PC-9 (cell line): ENCODE data around the gene GPR160. TPM values are rescaled to one million over a fixed set of nuclear protein-coding genes. Genes with fewer than 3 reads are reported as not detected.
A peak's percentile ranks its signal among the peaks of the same experiment; 100 is the strongest.

Experiments used
- BruUV-seq: library from RNA; stranded (reverse); fragments of 400-500 nt; replicated peaks from 2 replicates; lab custom pipeline; 2021; lab: Mats Ljungman, UMichigan
- CTCF ChIA-PET: fragments of 300-600 bp; sonication (Branson Sonifier 250); formaldehyde crosslinking; loops from one replicate; lab custom pipeline; 2022; ENCODE audit warnings: antibody characterized with exemption; lab: Charles Lee
- POLR2A ChIA-PET: fragments of 300-600 bp; sonication (Branson Sonifier 250); formaldehyde crosslinking; loops from one replicate; lab custom pipeline; 2022; ENCODE audit warnings: antibody characterized with exemption; ENCODE audit not compliant: unreplicated experiment; lab: Charles Lee
- DNase-seq, 2 experiments: peaks; one replicate each; pipeline versions ENCODE4 v3.0.0 to v3.0.0-alpha.2; 2015 to 2022; ENCODE audit warnings: mixed read lengths in 1 of 2
- H2AFZ ChIP-seq: fragments of 200-600 bp; sonication (generic); 2 replicates; pipeline ENCODE4 v1.8.1; 2017; ENCODE audit warnings: antibody characterized with exemption
- H3F3A ChIP-seq: fragments of 200-600 bp; sonication (generic); 2 replicates; pipeline ENCODE4 v1.8.1; 2017; ENCODE audit warnings: antibody characterized with exemption, mild to moderate bottlenecking, low read depth; ENCODE audit not compliant: insufficient read depth
- H3K27ac ChIP-seq: fragments of 200-600 bp; sonication (generic); 2 replicates; pipeline ENCODE4 v1.6.1; 2016; ENCODE audit warnings: mixed run types
- H3K27me3 ChIP-seq: fragments of 200-600 bp; sonication (generic); 2 replicates; pipeline ENCODE4 v1.6.1; 2016; ENCODE audit warnings: low read depth, mixed run types; ENCODE audit not compliant: insufficient read depth
- H3K36me3 ChIP-seq: fragments of 200-600 bp; sonication (generic); 2 replicates; pipeline ENCODE4 v1.6.1; 2016; ENCODE audit warnings: low read depth, mixed run types
- H3K4me1 ChIP-seq: fragments of 200-600 bp; sonication (generic); replicated peaks from 2 replicates; pipeline ENCODE4 v1.6.1; 2016; ENCODE audit warnings: mixed run types; ENCODE audit not compliant: insufficient read depth
- H3K4me2 ChIP-seq: fragments of 200-600 bp; sonication (generic); 2 replicates; pipeline ENCODE4 v1.6.1; 2017; ENCODE audit warnings: mixed run types
- H3K4me3 ChIP-seq: fragments of 200-600 bp; sonication (generic); 2 replicates; pipeline ENCODE4 v1.6.1; 2016; ENCODE audit warnings: mixed run types
- H3K79me2 ChIP-seq: fragments of 200-600 bp; sonication (generic); 2 replicates; pipeline ENCODE4 v1.6.1; 2017; ENCODE audit warnings: low read depth, mixed run types
- H3K9me2 ChIP-seq: fragments of 200-600 bp; sonication (generic); 2 replicates; pipeline ENCODE4 v1.8.1; 2017; ENCODE audit warnings: mild to moderate bottlenecking; ENCODE audit not compliant: insufficient read depth
- H3K9me3 ChIP-seq: fragments of 200-600 bp; sonication (generic); 2 replicates; pipeline ENCODE4 v1.8.1; 2016; ENCODE audit warnings: low read depth; ENCODE audit not compliant: insufficient read depth
- H4K20me1 ChIP-seq: fragments of 200-600 bp; sonication (generic); 2 replicates; pipeline ENCODE4 v1.8.1; 2017; ENCODE audit not compliant: insufficient read depth
- CTCF ChIP-seq: fragments of 200-600 bp; sonication (generic); conservative IDR thresholded peaks from 2 replicates; pipeline ENCODE4 v1.6.1; 2017; ENCODE audit warnings: mixed run types, antibody characterized with exemption, mild to moderate bottlenecking, moderate library complexity
- EZH2 ChIP-seq: fragments of 200-600 bp; sonication (generic); IDR thresholded peaks from 2 replicates; pipeline ENCODE4 v1.8.0; 2017; ENCODE audit warnings: antibody characterized with exemption, low read depth
- intact Hi-C: fragments of 100-400 bp; cut with micrococcal nuclease; formaldehyde crosslinking; loops from one replicate; pipeline ENCODE4 v1.10.0; 2022; ENCODE audit not compliant: unreplicated experiment
- total RNA-seq: library from RNA; stranded (reverse); gene quantifications from 2 replicates; pipeline ENCODE4 v1.2.3, GENCODE V29; 2021

GPR160 gene
- total RNA-seq, 1 experiment from 2014 or later = 12.6 TPM

DNA sequence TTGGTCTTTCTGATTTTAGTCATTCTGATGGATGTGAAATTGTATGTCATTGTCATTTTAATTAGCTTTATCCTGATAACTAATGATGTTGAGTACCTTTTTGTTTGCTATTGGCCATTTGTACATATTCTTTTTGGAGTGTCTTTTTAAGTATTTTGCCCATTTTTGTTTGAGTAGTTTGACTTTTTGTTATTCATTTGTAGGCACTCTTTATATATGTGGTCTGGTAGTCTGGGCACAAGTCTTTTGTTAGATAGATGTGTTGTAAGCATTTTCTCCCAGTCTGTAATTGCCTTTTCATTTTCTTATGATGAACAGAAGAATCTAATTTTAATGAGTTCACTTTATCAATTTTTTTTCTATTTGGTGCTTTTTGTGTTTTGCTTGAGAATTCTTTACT lies 14.6 kb downstream of the GPR160 start:
- BruUV-seq = no TSS peak
- Histone ChIP-seq H3K4me2 (no peak overlapping the region), H3K27me3 (no peaks in the 10 kb centered on the region), H3K4me1 (peaks cover 51% of the 10 kb centered on the region), H3K9me2 (no peaks in the 10 kb centered on the region), H3K36me3 (0 out of 2 replicates have a peak, but pooled peaks cover 6% of the 10 kb centered on the region), H2AFZ (no peak overlapping the region), H3F3A (peaks cover 54% of the 10 kb centered on the region), H3K27ac (no peak overlapping the region), H3K9me3 (no peaks in the 10 kb centered on the region), H4K20me1 (no peaks in the 10 kb centered on the region), H3K79me2 (peaks cover 41% of the 10 kb centered on the region), H3K4me3 (no peak overlapping the region)
- POLR2A ChIA-PET = no interaction called here
- CTCF ChIA-PET = no interaction called here
- DNase-seq = no peak
- intact Hi-C loops = no loop called here
- no peak for TF ChIP-seq CTCF
- no peak for TF ChIP-seq EZH2

DNA sequence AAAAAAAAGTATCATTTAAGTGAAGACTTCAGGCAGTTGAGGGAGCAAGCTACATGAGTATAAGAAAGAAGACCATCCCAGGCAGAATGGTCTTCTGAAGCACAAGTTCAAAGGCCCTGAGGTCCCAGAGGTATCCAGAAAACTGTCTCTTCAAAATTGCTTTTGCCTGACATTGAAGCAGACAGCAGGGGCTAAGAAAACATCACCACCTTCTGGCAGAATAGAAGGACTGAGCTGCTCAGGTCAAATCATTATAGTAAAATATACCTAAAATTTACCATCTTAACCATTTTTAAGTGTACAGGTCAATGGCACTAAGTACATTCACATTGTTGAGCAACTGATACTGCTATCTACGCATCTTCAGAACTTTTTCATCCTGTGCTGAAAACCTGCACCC lies 16.4 kb downstream of the GPR160 start:
- peaks cover 36% of the 10 kb centered on the region for H3K79me2 ChIP-seq
- CTCF ChIA-PET = interaction anchor here (0.6 to 0.7 kb wide), 4 partner anchors 25 to 809 kb away, joined by 3 to 4 read pairs (median 3); no protein-coding TSS in a partner anchor
- H3K27ac ChIP-seq = no peak overlapping the region
- H3K27me3 ChIP-seq = no peaks in the 10 kb centered on the region
- H2AFZ ChIP-seq = no peak overlapping the region
- H3K4me2 ChIP-seq = no peak overlapping the region
- intact Hi-C loops = loop anchor here (1.0 to 2.0 kb wide), 2 partner anchors 17 to 191 kb away; partner anchors contain the start of gene GPR160
- 0 out of 2 replicates have a peak, but pooled peaks cover 6% of the 10 kb centered on the region for H3K36me3 ChIP-seq
- H3K9me2 ChIP-seq = no peaks in the 10 kb centered on the region
- no TSS peak for BruUV-seq
- no peak for TF ChIP-seq EZH2
- peak; percentile 56 for TF ChIP-seq CTCF
- H3K4me1 ChIP-seq = peaks cover 33% of the 10 kb centered on the region
- POLR2A ChIA-PET = no interaction called here
- H4K20me1 ChIP-seq = no peaks in the 10 kb centered on the region
- no peak overlapping the region for H3K4me3 ChIP-seq
- H3K9me3 ChIP-seq = no peaks in the 10 kb centered on the region
- H3F3A ChIP-seq = peaks cover 36% of the 10 kb centered on the region
- DNase-seq = peak in 1 of 2 experiments; percentile 46

GRCh38 chr3:170055209-170055608 lies 17.4 kb downstream of the GPR160 start:
- Histone ChIP-seq H3K27ac (no peak overlapping the region), H3K4me2 (no peak overlapping the region), H3K4me1 (peaks cover 27% of the 10 kb centered on the region), H3K27me3 (no peaks in the 10 kb centered on the region), H3K9me2 (no peaks in the 10 kb centered on the region), H3K36me3 (0 out of 2 replicates have a peak, but pooled peaks cover 6% of the 10 kb centered on the region), H3K9me3 (no peaks in the 10 kb centered on the region), H3K79me2 (peaks cover 36% of the 10 kb centered on the region), H3F3A (peaks cover 26% of the 10 kb centered on the region), H3K4me3 (no peak overlapping the region), H4K20me1 (no peaks in the 10 kb centered on the region), H2AFZ (no peak overlapping the region)
- intact Hi-C loops = loop anchor here (2.0 kb wide), 1 partner anchor 18 kb away; the partner anchor contains the start of gene GPR160
- DNase-seq = peak in 1 of 2 experiments; percentile 48
- ChIA-PET CTCF (no interaction called here), POLR2A (no interaction called here)
- TF ChIP-seq EZH2 (no peak), CTCF (no peak)
- no TSS peak for BruUV-seq
